GM18505 (cell line): ENCODE measurements around the gene NUBP2.

Experiments
- ATAC-seq: cut with Tn5 transposase; IDR thresholded peaks from one replicate; pipeline ENCODE4 v1.9.1; 2021; ENCODE audit not compliant: unreplicated experiment
- POLR2A ChIP-seq: IDR thresholded peaks from 4 replicates; pipeline ENCODE4 v1.6.1; 2011; ENCODE audit warnings: borderline replicate concordance; ENCODE audit not compliant: insufficient read depth, insufficient read length; ENCODE audit errors: extremely low read depth

NUBP2 gene

GRCh38 chr16:1749152-1750117, 33.3 kb upstream of the NUBP2 start:
- TF ChIP-seq POLR2A = no peak
- ATAC-seq = no peak

GRCh38 chr16:1751946-1752345, 30.8 kb upstream of the NUBP2 start:
- no peak for ATAC-seq
- no peak for TF ChIP-seq POLR2A

- no peak for TF ChIP-seq POLR2A
- no peak for ATAC-seq
Measured at GRCh38 chr16:1752853-1753252, 29.9 kb upstream of the NUBP2 start.

GRCh38 chr16:1754204-1754603, 28.6 kb upstream of the NUBP2 start:
- ATAC-seq = no peak
- TF ChIP-seq POLR2A = no peak

GRCh38 chr16:1757714-1758461, 24.9 kb upstream of the NUBP2 start:
- ATAC-seq = no peak
- TF ChIP-seq POLR2A = no peak

GRCh38 chr16:1758923-1759322, 23.8 kb upstream of the NUBP2 start:
- TF ChIP-seq POLR2A = no peak
- ATAC-seq = no peak

GRCh38 chr16:1759511-1759910, 23.2 kb upstream of the NUBP2 start:
- no peak for TF ChIP-seq POLR2A
- no peak for ATAC-seq

GRCh38 chr16:1760911-1761310, 21.8 kb upstream of the NUBP2 start:
- ATAC-seq = no peak
- no peak for TF ChIP-seq POLR2A

- ATAC-seq = no peak
- no peak for TF ChIP-seq POLR2A
Measured at GRCh38 chr16:1761751-1762150, 21.0 kb upstream of the NUBP2 start.

GRCh38 chr16:1762196-1762878, 20.4 kb upstream of the NUBP2 start:
- no peak for TF ChIP-seq POLR2A
- no peak for ATAC-seq

GRCh38 chr16:1762879-1763520, 19.8 kb upstream of the NUBP2 start:
- TF ChIP-seq POLR2A = no peak
- no peak for ATAC-seq

GRCh38 chr16:1763521-1764511, 18.9 kb upstream of the NUBP2 start:
- ATAC-seq = no peak
- no peak for TF ChIP-seq POLR2A
